HEK293 (cell line): ENCODE results near the gene ABHD5.

Source experiments
- CTCF ChIA-PET: fragments of 350-600 bp; formaldehyde crosslinking; extraction: SDS; loops from one replicate; lab custom pipeline; 2021; ENCODE audit warnings: antibody characterized with exemption; lab: Yijun Ruan, JAX
- POLR2A ChIA-PET: fragments of 300-600 bp; formaldehyde crosslinking; extraction: SDS; loops from one replicate; lab custom pipeline; 2020; ENCODE audit warnings: antibody characterized with exemption, inconsistent platforms; lab: Yijun Ruan, JAX
- H3K27ac ChIP-seq: fragments of 200-500 bp; sonication (Bioruptor generic); 2 replicates; pipeline ENCODE4 v1.5.1; 2014; ENCODE audit warnings: low read depth, low read length, control low read depth, inconsistent platforms; ENCODE audit errors: extremely low read depth
- H3K36me3 ChIP-seq, 2 experiments: fragments of 200-500 bp in 1 of 2; sonication (Bioruptor generic) in 1 of 2; 1 replicate in 1 of 2; 2 replicates in 1 of 2; pipeline ENCODE4 v1.5.1; 2014 to 2017; ENCODE audit warnings: inconsistent platforms in 2 of 2, low read length in 2 of 2; ENCODE audit not compliant: control insufficient read depth in 2 of 2, insufficient read depth in 1 of 2
- H3K4me1 ChIP-seq: fragments of 200-500 bp; sonication (Bioruptor generic); 2 replicates; pipeline ENCODE4 v1.5.1; 2014; ENCODE audit warnings: mild to moderate bottlenecking, low read length, inconsistent platforms; ENCODE audit not compliant: control insufficient read depth, insufficient read depth
- H3K4me3 ChIP-seq: 2 replicates; pipeline ENCODE4 v1.5.1; 2011; ENCODE audit warnings: low read depth, mild to moderate bottlenecking, control low read depth, low read length, moderate library complexity
- H3K9me3 ChIP-seq: fragments of 200-500 bp; sonication (Bioruptor generic); 2 replicates; pipeline ENCODE4 v1.5.1; 2014; ENCODE audit warnings: low read depth, low read length, inconsistent platforms; ENCODE audit not compliant: control insufficient read depth, insufficient read depth
- FEZF1 ChIP-seq: fragments of 450-650 bp; formaldehyde crosslinking; IDR thresholded peaks from 2 replicates; pipeline ENCODE4 v1.5.1; 2016; ENCODE audit warnings: missing biosample characterization, missing genetic modification characterization
- HOXD13 ChIP-seq: sonication (generic); formaldehyde crosslinking; IDR thresholded peaks from 2 replicates; pipeline ENCODE4 v1.8.0; 2022; ENCODE audit warnings: missing genetic modification reagents, borderline replicate concordance
- IKZF3 ChIP-seq: fragments of 450-650 bp; IDR thresholded peaks from 2 replicates; pipeline ENCODE4 v1.5.0; 2018; ENCODE audit warnings: missing biosample characterization, mild to moderate bottlenecking, missing genetic modification characterization, moderate library complexity
- PATZ1 ChIP-seq: fragments of 450-650 bp; formaldehyde crosslinking; IDR thresholded peaks from 2 replicates; pipeline ENCODE4 v1.5.1; 2016; ENCODE audit warnings: missing biosample characterization, missing genetic modification characterization
- REST ChIP-seq: fragments of 450-650 bp; formaldehyde crosslinking; IDR thresholded peaks from 2 replicates; pipeline ENCODE4 v1.5.1; 2016; ENCODE audit warnings: missing biosample characterization, missing genetic modification characterization
- SETDB1 ChIP-seq: IDR thresholded peaks from one replicate; pipeline ENCODE4 v1.6.1; 2017; ENCODE audit warnings: mild to moderate bottlenecking, low read length, moderate library complexity, mixed read lengths; ENCODE audit not compliant: insufficient read length
- SP2 ChIP-seq: fragments of 450-650 bp; formaldehyde crosslinking; IDR thresholded peaks from 2 replicates; pipeline ENCODE4 v1.5.1; 2016; ENCODE audit warnings: missing biosample characterization, missing genetic modification characterization
- SP3 ChIP-seq: fragments of 450-650 bp; formaldehyde crosslinking; IDR thresholded peaks from 2 replicates; pipeline ENCODE4 v1.5.1; 2016; ENCODE audit warnings: missing biosample characterization, missing genetic modification characterization
- ZBTB20 ChIP-seq: fragments of 450-650 bp; formaldehyde crosslinking; IDR thresholded peaks from 2 replicates; pipeline ENCODE4 v1.5.1; 2016; ENCODE audit warnings: missing biosample characterization, missing genetic modification characterization
- ZNF148 ChIP-seq: fragments of 450-650 bp; formaldehyde crosslinking; IDR thresholded peaks from 2 replicates; pipeline ENCODE4 v1.5.0; 2017; ENCODE audit warnings: missing biosample characterization, missing genetic modification characterization, borderline replicate concordance
- ZNF184 ChIP-seq: fragments of 450-650 bp; IDR thresholded peaks from 2 replicates; pipeline ENCODE4 v1.5.1; 2018; ENCODE audit warnings: missing biosample characterization, mild to moderate bottlenecking, missing genetic modification characterization
- ZNF23 ChIP-seq: fragments of 450-650 bp; formaldehyde crosslinking; IDR thresholded peaks from 2 replicates; pipeline ENCODE4 v1.5.1; 2016; ENCODE audit warnings: missing biosample characterization, missing genetic modification characterization, borderline replicate concordance
- ZNF335 ChIP-seq: fragments of 450-650 bp; formaldehyde crosslinking; conservative IDR thresholded peaks from 2 replicates; pipeline ENCODE4 v1.5.1; 2016; ENCODE audit warnings: missing biosample characterization, missing genetic modification characterization
- ZNF341 ChIP-seq: fragments of 450-650 bp; formaldehyde crosslinking; IDR thresholded peaks from 2 replicates; pipeline ENCODE4; 2016; ENCODE audit warnings: low read depth, missing biosample characterization, missing genetic modification characterization
- ZNF366 ChIP-seq: fragments of 450-650 bp; formaldehyde crosslinking; conservative IDR thresholded peaks from 2 replicates; pipeline ENCODE4 v1.5.1; 2016; ENCODE audit warnings: missing biosample characterization, missing genetic modification characterization
- ZNF398 ChIP-seq: fragments of 450-650 bp; formaldehyde crosslinking; IDR thresholded peaks from 2 replicates; pipeline ENCODE4 v1.5.1; 2017; ENCODE audit warnings: missing biosample characterization, missing genetic modification characterization
- ZNF571 ChIP-seq: fragments of 450-650 bp; formaldehyde crosslinking; IDR thresholded peaks from 2 replicates; pipeline ENCODE4 v1.5.0; 2017; ENCODE audit warnings: missing biosample characterization, missing genetic modification characterization
- ZNF600 ChIP-seq: fragments of 450-650 bp; formaldehyde crosslinking; IDR thresholded peaks from 2 replicates; pipeline ENCODE4 v1.5.1; 2016; ENCODE audit warnings: missing biosample characterization, missing genetic modification characterization
- ZSCAN4 ChIP-seq: fragments of 450-650 bp; formaldehyde crosslinking; IDR thresholded peaks from 2 replicates; pipeline ENCODE4 v1.5.1; 2017; ENCODE audit warnings: missing biosample characterization, missing genetic modification characterization

Gene ABHD5

GRCh38 chr3:43691120-43691995, 620 bp downstream of the ABHD5 start:
- H3K4me1 ChIP-seq: no peaks in the 10 kb centered on the region
- TF ChIP-seq ZNF366 (tag by site-specific recombination): peak; percentile 58; the same call in 1 of the 2 replicates
- TF ChIP-seq ZBTB20: peak; percentile 53
- no peak for TF ChIP-seq ZNF184 (tag by site-specific recombination)
- TF ChIP-seq SETDB1: no peak
- TF ChIP-seq PATZ1 (tag by site-specific recombination): peak; percentile 21; the same call in 1 of the 2 replicates
- TF ChIP-seq HOXD13 (CRISPR knock-in tag): no peak
- TF ChIP-seq SP3 (tag by site-specific recombination): 0 out of 2 replicates have a peak, but pooled peaks have one; percentile 11
- no peak for TF ChIP-seq ZNF23 (tag by site-specific recombination)
- TF ChIP-seq ZNF398 (tag by site-specific recombination): peak; percentile 47; the same call in 1 of the 2 replicates
- TF ChIP-seq ZNF600: no peak
- TF ChIP-seq IKZF3 (tag by site-specific recombination): peak; percentile 69
- TF ChIP-seq ZNF148: no peak
- TF ChIP-seq ZNF335: peak; percentile 49
- TF ChIP-seq FEZF1 (tag by site-specific recombination): no peak
- peak; percentile 69 for TF ChIP-seq REST (tag by site-specific recombination)
- peak; percentile 72 for TF ChIP-seq SP2 (tag by site-specific recombination)
- TF ChIP-seq ZSCAN4 (tag by site-specific recombination): no peak
- no peak for TF ChIP-seq ZNF571
- 0 out of 2 replicates have a peak, but pooled peaks have one; percentile 17 for TF ChIP-seq ZNF341
- H3K9me3 ChIP-seq: no peaks in the 10 kb centered on the region
- CTCF ChIA-PET: no interaction called here
- no peaks in the 10 kb centered on the region for H3K36me3 ChIP-seq
- H3K27ac ChIP-seq: peak overlapping the region; percentile 89
- POLR2A ChIA-PET: interaction anchor here (1.1 kb wide), 2 partner anchors 69 to 479 kb away, joined by 3 to 5 read pairs; partner anchors contain the start of gene ANO10
- peak overlapping the region; percentile 78 for H3K4me3 ChIP-seq
